Astrocyte (in vitro differentiated cells and primary cell): ENCODE results near the gene TDRD15. TPM values are rescaled to one million over a fixed set of nuclear protein-coding genes. Genes with fewer than 3 reads are reported as not detected.

Source experiments
- DNase-seq: peaks from one replicate; pipeline ENCODE4 v3.0.0-alpha.2; 2010; ENCODE audit warnings: low read depth
- FAIRE-seq: peaks from 2 replicates; lab custom pipeline; 2011; peaks lifted over from hg19 to GRCh38; lab: Jason Lieb, UNC
- H2AFZ ChIP-seq: 2 replicates; pipeline ENCODE4 v1.6.0; 2012; ENCODE audit warnings: low read depth, low read length, inconsistent platforms
- H3K27ac ChIP-seq: 2 replicates; pipeline ENCODE4 v1.5.1; 2011; ENCODE audit warnings: low read depth, low read length, inconsistent platforms
- H3K27me3 ChIP-seq: 2 replicates; pipeline ENCODE4 v1.6.0; 2011; ENCODE audit warnings: low read length, inconsistent platforms; ENCODE audit not compliant: insufficient read depth
- H3K36me3 ChIP-seq: 2 replicates; pipeline ENCODE4 v1.5.1; 2011; ENCODE audit warnings: low read length, inconsistent platforms; ENCODE audit not compliant: insufficient read depth
- H3K4me1 ChIP-seq: 2 replicates; pipeline ENCODE4 v1.5.1; 2011; ENCODE audit warnings: low read length, inconsistent platforms; ENCODE audit not compliant: insufficient read depth
- H3K4me2 ChIP-seq: 2 replicates; pipeline ENCODE4 v1.6.0; 2012; ENCODE audit warnings: low read length, inconsistent platforms
- H3K4me3 ChIP-seq: 2 replicates; pipeline ENCODE4 v1.5.1; 2011; ENCODE audit warnings: low read depth, mild to moderate bottlenecking, low read length, inconsistent platforms; ENCODE audit not compliant: insufficient read depth
- H3K79me2 ChIP-seq: 2 replicates; pipeline ENCODE4 v1.6.0; 2012; ENCODE audit warnings: mild to moderate bottlenecking, low read length, inconsistent platforms; ENCODE audit not compliant: insufficient read depth
- H3K9ac ChIP-seq: 2 replicates; pipeline ENCODE4 v1.6.0; 2012; ENCODE audit warnings: mild to moderate bottlenecking, low read length, inconsistent platforms
- H3K9me3 ChIP-seq: 2 replicates; pipeline ENCODE4 v1.5.1; 2012; ENCODE audit warnings: low read depth, mild to moderate bottlenecking, low read length, inconsistent platforms; ENCODE audit not compliant: insufficient read depth
- H4K20me1 ChIP-seq: 2 replicates; pipeline ENCODE4 v1.6.0; 2012; ENCODE audit warnings: low read length, inconsistent platforms; ENCODE audit not compliant: insufficient read depth
- H3K27ac Mint-ChIP-seq: one replicate; pipeline ENCODE4 v1.8.0; 2021; ENCODE audit warnings: mild to moderate bottlenecking, mixed read lengths; ENCODE audit not compliant: unreplicated experiment
- H3K27me3 Mint-ChIP-seq: one replicate; pipeline ENCODE4 v1.8.0; 2021; ENCODE audit warnings: low read depth, mixed read lengths; ENCODE audit not compliant: unreplicated experiment
- H3K36me3 Mint-ChIP-seq: one replicate; pipeline ENCODE4 v1.8.0; 2021; ENCODE audit warnings: low read depth, mixed read lengths; ENCODE audit not compliant: unreplicated experiment
- H3K4me1 Mint-ChIP-seq: one replicate; pipeline ENCODE4 v1.8.0; 2021; ENCODE audit warnings: low read depth, mixed read lengths; ENCODE audit not compliant: unreplicated experiment
- H3K4me3 Mint-ChIP-seq: one replicate; pipeline ENCODE4 v1.8.0; 2021; ENCODE audit warnings: mild to moderate bottlenecking, moderate library complexity, mixed read lengths; ENCODE audit not compliant: unreplicated experiment
- H3K9me3 Mint-ChIP-seq: one replicate; pipeline ENCODE4 v1.8.0; 2021; ENCODE audit warnings: mild to moderate bottlenecking, mixed read lengths; ENCODE audit not compliant: unreplicated experiment
- CTCF ChIP-seq: IDR thresholded peaks from 2 replicates; pipeline ENCODE4 v1.5.1; 2011; ENCODE audit warnings: low read depth, mild to moderate bottlenecking, inconsistent platforms, low read length, moderate library complexity; ENCODE audit not compliant: insufficient read depth
- EZH2 ChIP-seq: IDR thresholded peaks from 2 replicates; pipeline ENCODE4 v1.6.1; 2012; ENCODE audit warnings: mild to moderate bottlenecking, low read length, inconsistent platforms; ENCODE audit not compliant: insufficient read depth
- total RNA-seq: library from RNA; stranded (reverse); gene quantifications from 2 replicates; pipeline ENCODE4 v1.2.1, GENCODE V29; 2021

Gene TDRD15
- total RNA-seq, 1 donor from 2014 or later = not detected

GRCh38 chr2:21161832-21162614, 38.3 kb downstream of the TDRD15 start:
- no peak for TF ChIP-seq EZH2
- TF ChIP-seq CTCF = no peak
- Histone ChIP-seq H3K4me3 (no peak overlapping the region), H3K9ac (no peak overlapping the region), H3K9me3 (no peaks in the 10 kb centered on the region), H3K36me3 (no peaks in the 10 kb centered on the region), H3K4me1 (no peaks in the 10 kb centered on the region), H3K27me3 (no peaks in the 10 kb centered on the region), H4K20me1 (no peaks in the 10 kb centered on the region), H3K4me2 (no peak overlapping the region), H3K27ac (no peak overlapping the region), H3K79me2 (no peaks in the 10 kb centered on the region), H2AFZ (no peak overlapping the region)
- H3K27ac Mint-ChIP-seq = no peak overlapping the region
- no peaks in the 10 kb centered on the region for H3K36me3 Mint-ChIP-seq
- no peaks in the 10 kb centered on the region for H3K4me1 Mint-ChIP-seq
- FAIRE-seq = no peak
- H3K4me3 Mint-ChIP-seq = no peak overlapping the region
- peaks cover 4% of the 10 kb centered on the region for H3K9me3 Mint-ChIP-seq
- DNase-seq = no peak
- H3K27me3 Mint-ChIP-seq = no peaks in the 10 kb centered on the region

DNA sequence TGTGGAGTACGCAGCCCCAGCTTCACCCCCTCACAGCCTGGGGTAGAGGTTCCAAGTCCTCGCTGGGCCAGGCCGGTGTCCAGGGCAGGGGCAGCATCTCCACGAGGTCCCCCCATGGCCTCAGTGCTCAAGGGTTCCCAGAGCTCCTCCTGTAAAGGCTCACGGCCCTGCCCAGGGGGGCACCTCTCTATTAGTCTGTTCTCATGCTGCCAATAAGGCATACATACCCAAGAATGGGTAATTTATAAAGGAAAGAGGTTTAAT, 38.8 kb downstream of the TDRD15 start:
- no peaks in the 10 kb centered on the region for H3K79me2 ChIP-seq
- Mint-ChIP-seq H3K36me3 (no peaks in the 10 kb centered on the region), H3K27me3 (no peaks in the 10 kb centered on the region), H3K9me3 (peaks cover 4% of the 10 kb centered on the region), H3K4me3 (no peak overlapping the region), H3K27ac (no peak overlapping the region), H3K4me1 (no peaks in the 10 kb centered on the region)
- H3K27me3 ChIP-seq = no peaks in the 10 kb centered on the region
- no peak overlapping the region for H3K27ac ChIP-seq
- H3K4me3 ChIP-seq = no peak overlapping the region
- DNase-seq (no peak), FAIRE-seq (no peak)
- H3K9me3 ChIP-seq = no peaks in the 10 kb centered on the region
- no peak overlapping the region for H3K9ac ChIP-seq
- no peak for TF ChIP-seq CTCF
- TF ChIP-seq EZH2 = no peak
- H3K36me3 ChIP-seq = no peaks in the 10 kb centered on the region
- no peak overlapping the region for H2AFZ ChIP-seq
- no peaks in the 10 kb centered on the region for H3K4me1 ChIP-seq
- no peaks in the 10 kb centered on the region for H4K20me1 ChIP-seq
- no peak overlapping the region for H3K4me2 ChIP-seq

GRCh38 chr2:21163213-21163612, 39.4 kb downstream of the TDRD15 start:
- Mint-ChIP-seq H3K27me3 (no peaks in the 10 kb centered on the region), H3K9me3 (peaks cover 4% of the 10 kb centered on the region), H3K36me3 (no peaks in the 10 kb centered on the region), H3K4me3 (no peak overlapping the region), H3K4me1 (no peaks in the 10 kb centered on the region), H3K27ac (no peak overlapping the region)
- no peaks in the 10 kb centered on the region for H4K20me1 ChIP-seq
- H3K4me2 ChIP-seq = no peak overlapping the region
- H3K27me3 ChIP-seq = no peaks in the 10 kb centered on the region
- H3K36me3 ChIP-seq = no peaks in the 10 kb centered on the region
- no peak overlapping the region for H3K27ac ChIP-seq
- DNase-seq = no peak
- no peak overlapping the region for H3K4me3 ChIP-seq
- no peak for FAIRE-seq
- H3K4me1 ChIP-seq = no peaks in the 10 kb centered on the region
- no peaks in the 10 kb centered on the region for H3K79me2 ChIP-seq
- TF ChIP-seq CTCF = no peak
- TF ChIP-seq EZH2 = no peak
- no peaks in the 10 kb centered on the region for H3K9me3 ChIP-seq
- H2AFZ ChIP-seq = no peak overlapping the region
- H3K9ac ChIP-seq = no peak overlapping the region
